Measurements from ENCODE around the gene GRAMD1A.

- TF ChIP-seq, protein P1, sequence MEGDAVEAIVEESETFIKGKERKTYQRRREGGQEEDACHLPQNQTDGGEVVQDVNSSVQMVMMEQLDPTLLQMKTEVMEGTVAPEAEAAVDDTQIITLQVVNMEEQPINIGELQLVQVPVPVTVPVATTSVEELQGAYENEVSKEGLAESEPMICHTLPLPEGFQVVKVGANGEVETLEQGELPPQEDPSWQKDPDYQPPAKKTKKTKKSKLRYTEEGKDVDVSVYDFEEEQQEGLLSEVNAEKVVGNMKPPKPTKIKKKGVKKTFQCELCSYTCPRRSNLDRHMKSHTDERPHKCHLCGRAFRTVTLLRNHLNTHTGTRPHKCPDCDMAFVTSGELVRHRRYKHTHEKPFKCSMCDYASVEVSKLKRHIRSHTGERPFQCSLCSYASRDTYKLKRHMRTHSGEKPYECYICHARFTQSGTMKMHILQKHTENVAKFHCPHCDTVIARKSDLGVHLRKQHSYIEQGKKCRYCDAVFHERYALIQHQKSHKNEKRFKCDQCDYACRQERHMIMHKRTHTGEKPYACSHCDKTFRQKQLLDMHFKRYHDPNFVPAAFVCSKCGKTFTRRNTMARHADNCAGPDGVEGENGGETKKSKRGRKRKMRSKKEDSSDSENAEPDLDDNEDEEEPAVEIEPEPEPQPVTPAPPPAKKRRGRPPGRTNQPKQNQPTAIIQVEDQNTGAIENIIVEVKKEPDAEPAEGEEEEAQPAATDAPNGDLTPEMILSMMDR (IDR thresholded peaks at IDR 0.05): no peak
- TF ChIP-seq POLR2A (IDR thresholded peaks at IDR 0.05): no peak
Observed at GRCh38 chr19:34953092-34953491, 47.0 kb upstream of the GRAMD1A start.
